NB4 (cell line): ENCODE data around the gene ZBTB14.

Experiments used
- POLR2A ChIP-seq: IDR thresholded peaks from 2 replicates; pipeline ENCODE4 v1.6.1; 2011; ENCODE audit warnings: mild to moderate bottlenecking; ENCODE audit not compliant: insufficient read length; ENCODE audit errors: extremely low read depth
- TF ChIP-seq, protein P1 (sequence below): IDR thresholded peaks from one replicate; pipeline ENCODE4 v1.5.1; 2012; ENCODE audit warnings: low read depth, low read length

DNA sequence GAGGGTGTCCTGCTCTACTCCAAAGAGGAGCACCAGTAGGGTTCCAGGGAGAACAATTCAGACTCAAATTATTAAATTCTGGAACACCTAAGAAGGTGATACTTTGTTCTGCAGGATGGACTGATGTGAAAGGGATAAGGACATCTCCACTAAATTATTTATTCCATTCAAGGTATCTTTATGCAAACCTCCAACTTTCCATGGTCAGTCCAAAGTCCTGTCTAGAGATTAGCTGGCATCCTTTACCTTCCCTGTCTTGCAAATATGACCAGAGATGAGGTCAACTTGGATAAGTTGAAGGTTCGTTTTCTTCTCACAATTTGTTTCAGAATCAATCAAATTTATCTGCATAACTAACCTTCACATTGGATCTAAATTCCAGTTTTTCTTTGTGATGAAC, 8.7 kb upstream of the ZBTB14 start:
- TF ChIP-seq, protein P1, sequence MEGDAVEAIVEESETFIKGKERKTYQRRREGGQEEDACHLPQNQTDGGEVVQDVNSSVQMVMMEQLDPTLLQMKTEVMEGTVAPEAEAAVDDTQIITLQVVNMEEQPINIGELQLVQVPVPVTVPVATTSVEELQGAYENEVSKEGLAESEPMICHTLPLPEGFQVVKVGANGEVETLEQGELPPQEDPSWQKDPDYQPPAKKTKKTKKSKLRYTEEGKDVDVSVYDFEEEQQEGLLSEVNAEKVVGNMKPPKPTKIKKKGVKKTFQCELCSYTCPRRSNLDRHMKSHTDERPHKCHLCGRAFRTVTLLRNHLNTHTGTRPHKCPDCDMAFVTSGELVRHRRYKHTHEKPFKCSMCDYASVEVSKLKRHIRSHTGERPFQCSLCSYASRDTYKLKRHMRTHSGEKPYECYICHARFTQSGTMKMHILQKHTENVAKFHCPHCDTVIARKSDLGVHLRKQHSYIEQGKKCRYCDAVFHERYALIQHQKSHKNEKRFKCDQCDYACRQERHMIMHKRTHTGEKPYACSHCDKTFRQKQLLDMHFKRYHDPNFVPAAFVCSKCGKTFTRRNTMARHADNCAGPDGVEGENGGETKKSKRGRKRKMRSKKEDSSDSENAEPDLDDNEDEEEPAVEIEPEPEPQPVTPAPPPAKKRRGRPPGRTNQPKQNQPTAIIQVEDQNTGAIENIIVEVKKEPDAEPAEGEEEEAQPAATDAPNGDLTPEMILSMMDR, result no peak
- TF ChIP-seq POLR2A, result no peak
